CD4-positive, alpha-beta T cell treated with Interferon gamma for 1 hour (primary cell): ENCODE measurements around the gene BCAR3.

Experiments used
- DNase-seq: peaks from one replicate; pipeline ENCODE4 v3.0.0-alpha.2; 2020

BCAR3 gene

GRCh38 chr1:93635614-93636543 lies 45.8 kb downstream of the BCAR3 start:
- DNase-seq, result no peak

- no peak for DNase-seq
These were observed 48.3 kb downstream of the BCAR3 start for GRCh38 chr1:93633313-93633712.

- DNase-seq, result no peak
These were observed 49.8 kb downstream of the BCAR3 start for GRCh38 chr1:93631626-93632365.

- DNase-seq, result no peak
These were observed 51.5 kb downstream of the BCAR3 start for GRCh38 chr1:93630168-93630567.

GRCh38 chr1:93629101-93630059 lies 52.3 kb downstream of the BCAR3 start:
- peak; percentile 32 for DNase-seq

- no peak for DNase-seq
These were observed 53.0 kb downstream of the BCAR3 start for GRCh38 chr1:93628681-93629080.

- DNase-seq, result no peak
These were observed 55.9 kb downstream of the BCAR3 start for GRCh38 chr1:93625582-93626327.

- DNase-seq, result no peak
These were observed 57.8 kb downstream of the BCAR3 start for GRCh38 chr1:93623875-93624274.

GRCh38 chr1:93623436-93623835 lies 58.2 kb downstream of the BCAR3 start:
- DNase-seq, result no peak

GRCh38 chr1:93621246-93621645 lies 60.4 kb downstream of the BCAR3 start:
- DNase-seq, result no peak

- no peak for DNase-seq
These were observed 60.8 kb downstream of the BCAR3 start for GRCh38 chr1:93620841-93621210.

- DNase-seq, result no peak
These were observed 61.3 kb downstream of the BCAR3 start for GRCh38 chr1:93620172-93620840.

- DNase-seq, result no peak
These were observed 62.0 kb downstream of the BCAR3 start for GRCh38 chr1:93619507-93620171.

GRCh38 chr1:93617670-93618499 lies 63.8 kb downstream of the BCAR3 start:
- no peak for DNase-seq

- DNase-seq, result no peak
These were observed 64.5 kb downstream of the BCAR3 start for GRCh38 chr1:93616996-93617669.

GRCh38 chr1:93616221-93616995 lies 65.2 kb downstream of the BCAR3 start:
- DNase-seq, result no peak

- DNase-seq, result no peak
These were observed 66.0 kb downstream of the BCAR3 start for GRCh38 chr1:93615582-93616150.

- DNase-seq, result no peak
These were observed 66.6 kb downstream of the BCAR3 start for GRCh38 chr1:93614986-93615581.
